ENCODE data around the gene NUP37. TPM values are rescaled to one million over a fixed set of nuclear protein-coding genes. Genes with fewer than 3 reads are reported as not detected.

The NUP37 gene
- total RNA-seq, 1 donor from 2014 or later, result 7.1 TPM

- Mint-ChIP-seq H3K4me3 (ENCODE audit: unreplicated experiment) (no peak overlapping the region), H3K4me1 (ENCODE audit: low read depth, unreplicated experiment) (no peaks in the 10 kb centered on the region)
Measured at GRCh38 chr12:102026728-102027127, 93.2 kb downstream of the NUP37 start.

DNA sequence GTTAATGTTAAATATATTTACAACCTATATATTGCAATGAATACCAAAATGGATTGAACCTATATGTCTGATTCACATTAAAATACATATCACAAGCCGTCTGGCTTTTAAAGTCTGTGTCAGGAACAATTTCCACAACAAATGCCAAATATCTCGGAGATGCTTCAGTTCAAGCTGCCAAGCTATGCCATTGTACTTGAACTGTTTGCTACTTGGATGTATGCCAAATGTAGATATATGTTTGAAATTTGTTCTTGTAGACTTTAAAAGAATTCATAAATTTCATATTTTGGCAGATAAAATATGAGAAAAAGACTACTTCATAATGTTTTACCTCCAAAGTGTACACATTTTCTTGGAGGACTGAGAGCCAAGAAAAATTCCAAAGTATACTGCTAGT lies 95.1 kb downstream of the NUP37 start:
- no peak for TF ChIP-seq CTCF (IDR thresholded peaks at IDR 0.05; ENCODE audit: partially characterized antibody, unreplicated experiment)
- DNase-seq, result no peak
- Mint-ChIP-seq H3K9me3 (ENCODE audit: unreplicated experiment) (no peaks in the 10 kb centered on the region), H3K27me3 (ENCODE audit: unreplicated experiment) (no peaks in the 10 kb centered on the region), H3K4me1 (ENCODE audit: low read depth, unreplicated experiment) (no peaks in the 10 kb centered on the region), H3K4me3 (ENCODE audit: unreplicated experiment) (no peak overlapping the region), H3K27ac (ENCODE audit: unreplicated experiment) (no peak overlapping the region), H3K36me3 (ENCODE audit: unreplicated experiment) (no peaks in the 10 kb centered on the region)

More at GRCh38 chr12:102026728-102027127, 93.2 kb downstream of the NUP37 start:
- no peaks in the 10 kb centered on the region for H3K27me3 Mint-ChIP-seq (ENCODE audit: unreplicated experiment)
- peak; percentile 12 for TF ChIP-seq CTCF (IDR thresholded peaks at IDR 0.05; ENCODE audit: partially characterized antibody, unreplicated experiment)
- DNase-seq, result no peak
- no peaks in the 10 kb centered on the region for H3K9me3 Mint-ChIP-seq (ENCODE audit: unreplicated experiment)
- no peaks in the 10 kb centered on the region for H3K36me3 Mint-ChIP-seq (ENCODE audit: unreplicated experiment)
- H3K27ac Mint-ChIP-seq (ENCODE audit: unreplicated experiment), result no peak overlapping the region

DNA sequence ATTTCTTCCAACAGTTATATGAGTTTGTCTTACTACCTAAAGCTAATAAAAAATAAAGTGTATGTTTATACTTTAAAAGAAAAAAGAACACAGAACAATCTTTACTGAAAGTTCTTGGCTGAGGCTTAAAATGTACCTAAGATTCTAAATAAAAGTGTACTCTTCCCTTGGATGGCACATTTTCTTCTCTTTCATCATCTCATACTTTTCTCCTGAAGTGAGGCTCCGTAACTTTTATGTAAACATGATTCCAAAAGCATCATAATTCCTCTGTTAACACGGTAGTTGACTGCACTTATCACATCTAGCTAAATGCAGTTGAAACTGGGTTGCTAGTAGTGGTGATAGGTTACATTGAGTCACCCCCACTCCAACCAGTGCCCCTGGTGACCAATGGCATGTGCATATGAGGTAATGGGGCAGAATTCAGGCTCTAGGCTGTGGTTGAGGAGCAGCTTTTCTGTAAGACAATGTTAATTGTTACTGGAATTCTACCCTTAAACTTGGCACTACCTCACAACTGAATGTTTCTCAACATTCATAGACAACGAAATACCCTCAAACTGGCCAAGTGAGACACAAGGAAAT lies 96.5 kb downstream of the NUP37 start:
- no peak for DNase-seq
- no peaks in the 10 kb centered on the region for H3K27me3 Mint-ChIP-seq (ENCODE audit: unreplicated experiment)
- no peak overlapping the region for H3K4me3 Mint-ChIP-seq (ENCODE audit: unreplicated experiment)
- no peak overlapping the region for H3K27ac Mint-ChIP-seq (ENCODE audit: unreplicated experiment)
- no peak for TF ChIP-seq CTCF (IDR thresholded peaks at IDR 0.05; ENCODE audit: partially characterized antibody, unreplicated experiment)
- no peaks in the 10 kb centered on the region for H3K36me3 Mint-ChIP-seq (ENCODE audit: unreplicated experiment)
- no peaks in the 10 kb centered on the region for H3K9me3 Mint-ChIP-seq (ENCODE audit: unreplicated experiment)
- no peaks in the 10 kb centered on the region for H3K4me1 Mint-ChIP-seq (ENCODE audit: low read depth, unreplicated experiment)

Other genes with a start within 250 kb of the NUP37 start
- 0.83 TPM for gene DRAM1, start 242.5 kb downstream of the NUP37 start, total RNA-seq (ENCODE audit: unreplicated experiment)
- gene WASHC3, start 58.1 kb downstream of the NUP37 start, total RNA-seq (ENCODE audit: unreplicated experiment), result 35.1 TPM
- 6.3 TPM for gene PARPBP, start 69 bp upstream of the NUP37 start, total RNA-seq (ENCODE audit: unreplicated experiment)
- not detected for gene PMCH, start 77.7 kb upstream of the NUP37 start, total RNA-seq (ENCODE audit: unreplicated experiment)